ENCODE measurements around the gene PHACTR1.

DNA sequence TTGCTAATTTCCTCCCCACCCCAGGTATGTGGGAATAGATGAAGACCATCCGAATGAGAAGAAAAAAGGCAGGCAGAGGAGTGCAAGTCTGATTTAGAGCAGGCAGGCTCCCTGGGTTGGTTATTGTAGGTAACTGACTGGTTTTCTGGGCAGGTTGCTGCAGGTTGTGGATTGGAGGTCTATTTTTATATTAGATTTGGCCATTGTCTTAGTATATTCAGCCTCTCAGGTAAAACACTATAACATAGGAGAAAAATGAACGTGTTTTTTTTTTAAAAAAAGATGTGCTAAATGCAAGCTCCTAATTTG, 612.3 kb downstream of the PHACTR1 start:
- TF ChIP-seq EZH2phosphoT487 (IDR thresholded peaks at IDR 0.05; ENCODE audit: borderline replicate concordance, low read length) = no peak
- TF ChIP-seq CTCF (conservative IDR thresholded peaks at IDR 0.05; ENCODE audit: low read depth, low read length) = no peak
- no peak for TF ChIP-seq EZH2 (IDR thresholded peaks at IDR 0.05; ENCODE audit: low read length, unreplicated experiment)

All from PC-3 (cell line).